BLaER1 (cell line): ENCODE measurements around the gene CDK5RAP3.
A peak's percentile ranks its signal among the peaks of the same experiment; 100 is the strongest.

Source experiments
- H3K27ac ChIP-seq: shearing (Covaris generic); formaldehyde crosslinking; 2 replicates; pipeline ENCODE4 v1.8.1; 2022
- H3K27me3 ChIP-seq: shearing (Covaris generic); formaldehyde crosslinking; 2 replicates; pipeline ENCODE4 v1.8.1; 2022
- H3K36me3 ChIP-seq: shearing (Covaris generic); formaldehyde crosslinking; 2 replicates; pipeline ENCODE4 v1.8.1; 2022
- H3K4me1 ChIP-seq: shearing (Covaris generic); formaldehyde crosslinking; 2 replicates; pipeline ENCODE4 v1.8.1; 2022
- H3K4me2 ChIP-seq: shearing (Covaris generic); formaldehyde crosslinking; 2 replicates; pipeline ENCODE4 v1.8.1; 2022
- H3K4me3 ChIP-seq: shearing (Covaris generic); formaldehyde crosslinking; 2 replicates; pipeline ENCODE4 v1.8.1; 2022
- H3K9ac ChIP-seq: shearing (Covaris generic); formaldehyde crosslinking; 2 replicates; pipeline ENCODE4 v1.8.1; 2022
- H3K9me3 ChIP-seq: shearing (Covaris generic); formaldehyde crosslinking; 2 replicates; pipeline ENCODE4 v1.8.1; 2022
- H4K20me1 ChIP-seq: shearing (Covaris generic); formaldehyde crosslinking; 2 replicates; pipeline ENCODE4 v1.8.1; 2022
- Cebpa-rat ChIP-seq: shearing (Covaris generic); IDR thresholded peaks from 2 replicates; pipeline ENCODE4 v1.8.1; 2022

Gene CDK5RAP3

GRCh38 chr17:47948706-47949196, 22.2 kb upstream of the CDK5RAP3 start:
- peaks cover 48% of the 10 kb centered on the region for H3K4me1 ChIP-seq
- peaks cover 51% of the 10 kb centered on the region for H3K36me3 ChIP-seq
- no peak for TF ChIP-seq Cebpa-rat
- H3K9ac ChIP-seq, result peak overlapping the region; percentile 47
- H3K4me2 ChIP-seq, result peak overlapping the region; percentile 75
- H3K27me3 ChIP-seq, result no peaks in the 10 kb centered on the region
- H3K4me3 ChIP-seq, result 0 out of 2 replicates have a peak overlapping the region, but pooled peaks have one; percentile 27
- H3K9me3 ChIP-seq, result no peaks in the 10 kb centered on the region
- peak overlapping the region; percentile 20; the same call in 1 of the 2 replicates for H3K27ac ChIP-seq
- no peaks in the 10 kb centered on the region for H4K20me1 ChIP-seq

- Histone ChIP-seq H3K9ac (peak overlapping the region; percentile 47), H3K4me1 (peaks cover 45% of the 10 kb centered on the region), H3K27me3 (no peaks in the 10 kb centered on the region), H3K36me3 (peaks cover 51% of the 10 kb centered on the region), H3K4me2 (peak overlapping the region; percentile 75), H3K9me3 (no peaks in the 10 kb centered on the region), H4K20me1 (no peaks in the 10 kb centered on the region), H3K4me3 (0 out of 2 replicates have a peak overlapping the region, but pooled peaks have one; percentile 27), H3K27ac (peak overlapping the region; percentile 20; the same call in 1 of the 2 replicates)
- TF ChIP-seq Cebpa-rat, result no peak
Measured at GRCh38 chr17:47949197-47949759, 21.6 kb upstream of the CDK5RAP3 start.

- H4K20me1 ChIP-seq, result no peaks in the 10 kb centered on the region
- H3K27ac ChIP-seq, result no peak overlapping the region
- H3K4me1 ChIP-seq, result peaks cover 39% of the 10 kb centered on the region
- H3K9ac ChIP-seq, result no peak overlapping the region
- peak overlapping the region; percentile 75 for H3K4me2 ChIP-seq
- TF ChIP-seq Cebpa-rat, result no peak
- peaks cover 44% of the 10 kb centered on the region for H3K36me3 ChIP-seq
- H3K9me3 ChIP-seq, result no peaks in the 10 kb centered on the region
- H3K27me3 ChIP-seq, result no peaks in the 10 kb centered on the region
- H3K4me3 ChIP-seq, result no peak overlapping the region
Measured at GRCh38 chr17:47949946-47950345, 21.0 kb upstream of the CDK5RAP3 start.

GRCh38 chr17:47950448-47950847, 20.5 kb upstream of the CDK5RAP3 start:
- H3K27me3 ChIP-seq, result no peaks in the 10 kb centered on the region
- no peaks in the 10 kb centered on the region for H4K20me1 ChIP-seq
- no peak overlapping the region for H3K9ac ChIP-seq
- H3K9me3 ChIP-seq, result no peaks in the 10 kb centered on the region
- TF ChIP-seq Cebpa-rat, result no peak
- H3K4me2 ChIP-seq, result no peak overlapping the region
- no peak overlapping the region for H3K4me3 ChIP-seq
- no peak overlapping the region for H3K27ac ChIP-seq
- H3K4me1 ChIP-seq, result peaks cover 34% of the 10 kb centered on the region
- H3K36me3 ChIP-seq, result peaks cover 39% of the 10 kb centered on the region

- no peaks in the 10 kb centered on the region for H4K20me1 ChIP-seq
- H3K27me3 ChIP-seq, result no peaks in the 10 kb centered on the region
- no peaks in the 10 kb centered on the region for H3K9me3 ChIP-seq
- H3K36me3 ChIP-seq, result peaks cover 26% of the 10 kb centered on the region
- no peak overlapping the region for H3K9ac ChIP-seq
- TF ChIP-seq Cebpa-rat, result no peak
- no peak overlapping the region for H3K27ac ChIP-seq
- H3K4me1 ChIP-seq, result peaks cover 34% of the 10 kb centered on the region
- H3K4me2 ChIP-seq, result no peak overlapping the region
- no peak overlapping the region for H3K4me3 ChIP-seq
Measured at GRCh38 chr17:47952171-47953021, 18.5 kb upstream of the CDK5RAP3 start.

- H3K27me3 ChIP-seq, result no peaks in the 10 kb centered on the region
- H4K20me1 ChIP-seq, result no peaks in the 10 kb centered on the region
- no peaks in the 10 kb centered on the region for H3K9me3 ChIP-seq
- H3K4me1 ChIP-seq, result peaks cover 39% of the 10 kb centered on the region
- no peak for TF ChIP-seq Cebpa-rat
- no peak overlapping the region for H3K27ac ChIP-seq
- H3K9ac ChIP-seq, result no peak overlapping the region
- no peak overlapping the region for H3K4me2 ChIP-seq
- H3K4me3 ChIP-seq, result no peak overlapping the region
- peaks cover 18% of the 10 kb centered on the region; the same call in 1 of the 2 replicates for H3K36me3 ChIP-seq
Measured at GRCh38 chr17:47953909-47954308, 17.0 kb upstream of the CDK5RAP3 start.

- no peaks in the 10 kb centered on the region for H4K20me1 ChIP-seq
- H3K9ac ChIP-seq, result no peak overlapping the region
- H3K9me3 ChIP-seq, result no peaks in the 10 kb centered on the region
- H3K27me3 ChIP-seq, result no peaks in the 10 kb centered on the region
- H3K4me3 ChIP-seq, result no peak overlapping the region
- H3K4me2 ChIP-seq, result no peak overlapping the region
- no peak for TF ChIP-seq Cebpa-rat
- no peak overlapping the region for H3K27ac ChIP-seq
- peaks cover 33% of the 10 kb centered on the region for H3K4me1 ChIP-seq
- H3K36me3 ChIP-seq, result peaks cover 18% of the 10 kb centered on the region; the same call in 1 of the 2 replicates
Measured at GRCh38 chr17:47955497-47956461, 15.1 kb upstream of the CDK5RAP3 start.

GRCh38 chr17:47956791-47957590, 13.9 kb upstream of the CDK5RAP3 start:
- TF ChIP-seq Cebpa-rat, result no peak
- H3K27ac ChIP-seq, result no peak overlapping the region
- no peaks in the 10 kb centered on the region for H3K9me3 ChIP-seq
- H3K27me3 ChIP-seq, result no peaks in the 10 kb centered on the region
- H3K4me3 ChIP-seq, result no peak overlapping the region
- H3K4me2 ChIP-seq, result peak overlapping the region; percentile 52
- peaks cover 33% of the 10 kb centered on the region for H3K4me1 ChIP-seq
- H3K9ac ChIP-seq, result no peak overlapping the region
- peaks cover 12% of the 10 kb centered on the region; the same call in 1 of the 2 replicates for H3K36me3 ChIP-seq
- no peaks in the 10 kb centered on the region for H4K20me1 ChIP-seq
